Limb (tissue), 2 donors: ENCODE results near the gene ISL2.

Experiments
- DNase-seq, 2 donors: peaks; one replicate each; pipeline ENCODE4 v3.0.0-alpha.2; 2016; ENCODE audit errors: extremely low spot score in 2 of 2

Gene ISL2

DNA sequence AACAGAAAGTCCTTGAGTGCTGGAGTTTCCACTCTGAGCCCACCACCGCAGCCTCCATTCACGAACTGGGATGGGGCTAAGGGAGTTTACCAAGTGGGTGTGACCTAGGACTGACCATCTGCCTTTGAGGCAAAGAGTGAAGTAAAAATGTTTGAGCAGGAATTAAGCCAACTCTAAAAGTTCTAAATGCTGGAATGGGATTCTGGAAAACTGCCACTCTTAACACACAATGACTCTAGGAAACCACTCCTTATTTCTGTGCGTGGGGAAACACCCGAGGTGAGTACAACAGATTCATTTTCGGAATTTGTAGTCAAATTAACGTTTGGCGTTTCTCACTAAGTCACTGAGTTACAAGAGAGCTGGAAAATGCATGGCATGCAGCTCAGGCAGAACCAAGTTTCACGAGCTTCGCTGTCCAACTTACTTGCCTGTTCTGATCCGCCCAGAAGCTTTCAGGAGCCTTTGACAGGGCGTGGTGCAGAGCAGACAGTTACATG lies 31.6 kb downstream of the ISL2 start:
- peak in 1 of 2 donors; percentile 46 for DNase-seq

DNA sequence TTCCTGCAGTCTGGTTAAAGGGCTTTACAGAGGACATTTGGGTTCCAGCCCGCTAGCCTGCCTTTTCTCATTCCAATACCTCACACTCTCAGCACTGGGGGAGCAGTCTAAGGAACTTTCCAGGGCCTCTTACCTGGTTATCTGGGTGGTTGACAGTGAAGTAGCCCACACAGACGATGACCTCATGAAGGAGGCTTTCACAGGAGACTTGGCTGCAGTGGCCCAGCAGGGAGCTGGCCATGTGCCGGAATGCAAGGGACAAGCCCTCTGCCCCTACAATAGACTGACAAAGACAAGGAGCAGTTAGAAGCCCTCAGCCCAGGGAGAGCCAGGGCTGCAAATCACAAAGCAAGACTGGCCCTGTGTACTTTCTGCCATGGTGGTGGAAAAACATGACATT lies 39.5 kb downstream of the ISL2 start:
- DNase-seq: no peak

GRCh38 chr15:76376816-76377215 lies 40.2 kb downstream of the ISL2 start:
- no peak for DNase-seq

DNA sequence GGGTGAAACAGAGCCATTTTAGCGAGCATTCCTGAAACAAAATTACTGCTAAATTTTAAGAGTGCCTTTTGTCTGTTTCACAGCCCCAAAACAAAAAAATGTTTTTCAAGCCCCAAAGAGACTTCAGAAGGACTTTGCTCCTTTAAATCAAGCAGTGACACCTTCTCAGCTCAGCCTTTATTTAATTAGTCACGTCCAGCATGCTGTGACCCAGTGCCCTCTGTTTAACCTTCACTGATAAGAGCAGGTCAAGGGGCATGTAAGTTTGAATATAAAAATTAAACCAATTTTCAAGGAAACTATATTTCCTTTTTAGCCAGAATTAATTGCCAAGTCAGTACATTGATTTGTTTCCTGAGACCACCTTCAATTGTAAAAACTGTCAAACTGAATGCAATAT lies 40.6 kb downstream of the ISL2 start:
- no peak for DNase-seq

GRCh38 chr15:76377751-76378150 lies 41.2 kb downstream of the ISL2 start:
- DNase-seq: no peak

GRCh38 chr15:76378691-76379090 lies 42.1 kb downstream of the ISL2 start:
- no peak for DNase-seq

DNA sequence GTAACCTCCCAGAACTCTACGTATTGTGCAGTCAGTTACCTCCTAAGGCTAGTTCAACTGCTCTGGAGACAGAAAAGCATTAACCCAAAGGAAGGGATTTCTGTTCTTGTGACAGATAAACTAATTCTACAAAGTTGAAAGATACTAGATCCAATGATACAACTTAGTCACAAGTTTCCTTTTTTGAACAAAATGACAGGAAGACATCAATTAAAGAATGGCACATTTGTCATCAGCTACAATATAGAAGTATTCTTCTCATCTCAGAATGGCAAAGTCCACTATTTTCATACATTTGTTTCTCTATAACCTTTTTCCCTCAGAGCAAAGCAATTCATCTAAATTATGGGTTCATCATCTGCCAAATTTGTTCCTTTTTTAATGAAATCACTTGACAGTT lies 43.7 kb downstream of the ISL2 start:
- DNase-seq: no peak

DNA sequence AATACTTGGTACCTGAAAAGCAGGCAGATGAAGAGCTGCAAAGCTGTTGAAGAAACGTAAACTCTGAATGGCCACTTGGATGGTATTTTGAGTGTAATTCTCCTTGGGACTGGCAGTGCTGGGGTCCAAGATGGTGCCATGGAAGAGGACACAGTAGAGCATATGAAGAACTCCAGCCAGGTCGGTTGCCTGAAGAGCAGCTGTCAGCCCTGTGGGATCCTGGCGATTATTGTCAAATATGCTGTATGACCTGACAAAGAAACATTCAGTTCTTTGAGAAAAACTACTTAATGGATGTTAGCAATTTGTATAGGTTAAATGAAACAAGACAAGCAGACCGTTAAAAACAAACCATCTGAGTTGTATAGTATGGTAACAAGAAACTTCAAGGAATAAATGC lies 44.8 kb downstream of the ISL2 start:
- DNase-seq: no peak

GRCh38 chr15:76382987-76383728 lies 46.6 kb downstream of the ISL2 start:
- DNase-seq: no peak

GRCh38 chr15:76384409-76384808 lies 47.8 kb downstream of the ISL2 start:
- DNase-seq: no peak

DNA sequence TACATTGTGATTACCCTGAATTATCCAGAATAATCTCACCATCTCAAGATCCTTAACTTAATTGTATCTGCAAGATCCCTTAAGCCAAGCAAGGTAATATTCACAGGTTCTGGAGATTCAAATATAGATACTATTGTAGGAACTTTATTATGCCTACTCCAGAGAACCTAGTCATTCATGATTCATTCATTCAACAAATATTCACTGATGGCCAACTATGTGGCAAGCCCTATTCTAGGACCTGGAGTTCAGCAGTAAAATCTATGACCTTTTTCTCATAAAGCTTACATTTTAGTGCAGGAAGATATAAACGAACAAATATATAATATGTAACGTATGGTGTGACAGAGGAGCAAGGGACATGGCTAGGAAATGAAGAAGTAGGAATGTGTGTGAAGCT lies 49.6 kb downstream of the ISL2 start:
- DNase-seq: no peak

DNA sequence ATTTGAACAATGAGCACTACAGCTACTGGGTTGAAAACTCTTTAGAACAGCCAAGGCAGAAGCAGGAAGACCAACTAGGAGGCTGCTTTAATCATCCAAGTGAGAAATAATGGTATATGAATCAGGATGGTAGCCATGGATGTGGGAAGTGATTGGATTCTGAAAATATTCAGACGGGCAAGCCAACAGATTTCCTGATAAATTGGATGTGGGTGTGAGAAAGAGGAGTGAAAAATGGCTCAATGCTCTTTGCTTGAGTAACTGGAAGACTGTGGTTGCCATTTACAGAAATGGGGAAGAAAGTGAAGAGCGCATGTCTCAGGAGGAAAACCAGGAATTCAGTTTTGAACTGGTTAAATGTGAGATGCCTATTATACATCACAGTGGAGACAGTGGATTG lies 50.4 kb downstream of the ISL2 start:
- DNase-seq: no peak

DNA sequence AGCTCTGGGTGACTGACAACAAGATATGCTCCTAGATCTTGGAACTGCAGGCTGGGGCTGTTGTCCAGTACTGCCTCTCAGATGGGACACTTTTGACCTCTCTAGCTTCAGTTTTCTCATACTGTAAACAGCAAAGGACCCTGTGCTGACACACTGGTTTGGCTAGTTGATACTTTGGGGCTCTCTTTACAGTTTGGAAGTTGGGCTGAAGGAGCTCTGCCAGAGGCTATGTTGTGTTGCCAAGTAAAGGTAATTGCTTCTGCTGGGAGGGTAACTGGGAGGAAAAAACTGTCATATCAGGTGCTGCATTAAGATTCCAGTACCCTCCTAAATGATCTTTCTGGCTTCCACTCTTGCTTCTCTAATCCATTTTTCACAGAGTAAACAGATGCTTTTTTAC lies 54.0 kb downstream of the ISL2 start:
- no peak for DNase-seq

GRCh38 chr15:76391309-76391708 lies 54.7 kb downstream of the ISL2 start:
- no peak for DNase-seq

GRCh38 chr15:76391847-76392246 lies 55.3 kb downstream of the ISL2 start:
- no peak for DNase-seq
